Hepatocyte (in vitro differentiated cells): ENCODE results near the gene MSMB. TPM values are rescaled to one million over a fixed set of nuclear protein-coding genes. Genes with fewer than 3 reads are reported as not detected.

Source experiments
- DNase-seq: peaks from one replicate; pipeline ENCODE4 v3.0.0-alpha.2; 2016; ENCODE audit warnings: low spot score
- H2AFZ ChIP-seq: fragments of 200-600 bp; sonication (generic); 2 replicates; pipeline ENCODE4 v1.6.0; 2016; ENCODE audit warnings: antibody characterized with exemption, mild to moderate bottlenecking
- H3K27ac ChIP-seq: fragments of 200-600 bp; sonication (generic); 2 replicates; pipeline ENCODE4 v1.5.1; 2016; ENCODE audit warnings: mild to moderate bottlenecking
- H3K27me3 ChIP-seq: fragments of 200-600 bp; sonication (generic); 2 replicates; pipeline ENCODE4 v1.6.1; 2016
- H3K36me3 ChIP-seq: fragments of 200-600 bp; sonication (generic); replicated peaks from 2 replicates; pipeline ENCODE4 v1.5.1; 2016; ENCODE audit warnings: low read depth; ENCODE audit not compliant: insufficient read depth
- H3K4me1 ChIP-seq: fragments of 200-600 bp; sonication (generic); 2 replicates; pipeline ENCODE4 v1.5.1; 2016; ENCODE audit warnings: mild to moderate bottlenecking, moderate library complexity; ENCODE audit not compliant: insufficient read depth
- H3K4me2 ChIP-seq: fragments of 200-600 bp; sonication (generic); 2 replicates; pipeline ENCODE4 v1.6.0; 2016
- H3K4me3 ChIP-seq: fragments of 200-600 bp; sonication (generic); 2 replicates; pipeline ENCODE4 v1.5.1; 2016; ENCODE audit warnings: mild to moderate bottlenecking
- H3K79me2 ChIP-seq: fragments of 200-600 bp; sonication (generic); 2 replicates; pipeline ENCODE4 v1.6.0; 2017; ENCODE audit warnings: mild to moderate bottlenecking
- H3K9me2 ChIP-seq: fragments of 200-600 bp; sonication (generic); replicated peaks from 2 replicates; pipeline ENCODE4 v1.6.0; 2017; ENCODE audit warnings: mild to moderate bottlenecking; ENCODE audit not compliant: insufficient read depth
- H3K9me3 ChIP-seq: fragments of 200-600 bp; sonication (generic); 2 replicates; pipeline ENCODE4 v1.5.1; 2016; ENCODE audit warnings: low read depth, mild to moderate bottlenecking
- H4K20me1 ChIP-seq: fragments of 200-600 bp; sonication (generic); 2 replicates; pipeline ENCODE4 v1.6.0; 2016; ENCODE audit warnings: mild to moderate bottlenecking; ENCODE audit not compliant: insufficient read depth, poor library complexity, severe bottlenecking
- CTCF ChIP-seq: fragments of 200-600 bp; sonication (generic); IDR thresholded peaks from 2 replicates; pipeline ENCODE4 v1.5.1; 2016; ENCODE audit warnings: antibody characterized with exemption, mild to moderate bottlenecking; ENCODE audit not compliant: poor library complexity
- EZH2 ChIP-seq: fragments of 200-600 bp; sonication (generic); IDR thresholded peaks from 2 replicates; pipeline ENCODE4 v1.6.1; 2016; ENCODE audit warnings: antibody characterized with exemption, mild to moderate bottlenecking, borderline replicate concordance
- EZH2phosphoT487 ChIP-seq: fragments of 200-600 bp; sonication (generic); IDR thresholded peaks from one replicate; pipeline ENCODE4 v1.6.1; 2018; ENCODE audit warnings: antibody characterized with exemption, mild to moderate bottlenecking, low read depth, moderate library complexity; ENCODE audit not compliant: unreplicated experiment, severe bottlenecking
- WGBS: methylation state at CpG from one replicate; pipeline ENCODE4 v1.1.6; 2016; ENCODE audit warnings: low lambda C conversion rate; ENCODE audit errors: missing lambda C conversion rate; 5-methylcytosine and 5-hydroxymethylcytosine counted together
- polyA plus RNA-seq: library from polyadenylated mRNA; unstranded; fragments of >200 nt; fragmentation: Nextera tagmentation; extraction: Ambion mirVana; gene quantifications from 2 replicates; pipeline ENCODE4 v1.2.1, GENCODE V29; 2016
- total RNA-seq: library from RNA; depleted of rRNA; stranded (reverse); fragments of >200 nt; gene quantifications from 2 replicates; pipeline ENCODE4 v1.2.3, GENCODE V29; 2014

Gene MSMB
- total and polyA plus RNA-seq, 2 experiments from 2014 or later = 2.2 to 11.0 TPM

- Histone ChIP-seq H3K4me2 (no peak overlapping the region), H3K9me3 (no peaks in the 10 kb centered on the region), H3K9me2 (no peaks in the 10 kb centered on the region), H3K36me3 (no peaks in the 10 kb centered on the region), H4K20me1 (no peaks in the 10 kb centered on the region), H3K27me3 (no peaks in the 10 kb centered on the region), H3K79me2 (no peaks in the 10 kb centered on the region), H3K27ac (no peak overlapping the region), H3K4me1 (no peaks in the 10 kb centered on the region), H3K4me3 (no peak overlapping the region), H2AFZ (no peak overlapping the region)
- DNase-seq = no peak
- TF ChIP-seq EZH2 (no peak), EZH2phosphoT487 (no peak), CTCF (no peak)
- 63% methylated on average over 3 of the region's 3 CpGs for WGBS
Measured at GRCh38 chr10:46075869-46076268, 29.8 kb upstream of the MSMB start.

GRCh38 chr10:46074196-46074946 is 28.3 kb upstream of the MSMB start:
- no peak for DNase-seq
- H3K9me3 ChIP-seq = no peaks in the 10 kb centered on the region
- no peaks in the 10 kb centered on the region for H3K9me2 ChIP-seq
- H3K4me2 ChIP-seq = no peak overlapping the region
- 95% methylated on average over 4 of the region's 4 CpGs for WGBS
- no peaks in the 10 kb centered on the region for H4K20me1 ChIP-seq
- H3K27me3 ChIP-seq = no peaks in the 10 kb centered on the region
- no peaks in the 10 kb centered on the region for H3K4me1 ChIP-seq
- H2AFZ ChIP-seq = no peak overlapping the region
- TF ChIP-seq EZH2 (no peak), EZH2phosphoT487 (no peak), CTCF (no peak)
- H3K27ac ChIP-seq = no peak overlapping the region
- no peaks in the 10 kb centered on the region for H3K79me2 ChIP-seq
- H3K36me3 ChIP-seq = no peaks in the 10 kb centered on the region
- no peak overlapping the region for H3K4me3 ChIP-seq

GRCh38 chr10:46073564-46073963 is 27.5 kb upstream of the MSMB start:
- Histone ChIP-seq H3K79me2 (no peaks in the 10 kb centered on the region), H3K36me3 (no peaks in the 10 kb centered on the region), H3K4me2 (no peak overlapping the region), H4K20me1 (no peaks in the 10 kb centered on the region), H3K9me2 (no peaks in the 10 kb centered on the region), H3K27ac (no peak overlapping the region), H3K4me3 (no peak overlapping the region), H3K27me3 (no peaks in the 10 kb centered on the region), H3K9me3 (no peaks in the 10 kb centered on the region), H2AFZ (no peak overlapping the region), H3K4me1 (no peaks in the 10 kb centered on the region)
- 88% methylated on average over 1 of the region's 1 CpG for WGBS
- no peak for DNase-seq
- TF ChIP-seq CTCF = no peak

GRCh38 chr10:46070749-46071148 is 24.7 kb upstream of the MSMB start:
- no peaks in the 10 kb centered on the region for H3K4me1 ChIP-seq
- DNase-seq = no peak
- H3K4me2 ChIP-seq = no peak overlapping the region
- H3K9me2 ChIP-seq = no peaks in the 10 kb centered on the region
- H4K20me1 ChIP-seq = no peaks in the 10 kb centered on the region
- no peaks in the 10 kb centered on the region for H3K27me3 ChIP-seq
- no peak for TF ChIP-seq EZH2
- TF ChIP-seq CTCF = no peak
- no peak for TF ChIP-seq EZH2phosphoT487
- H3K27ac ChIP-seq = no peak overlapping the region
- 76% methylated on average over 6 of the region's 6 CpGs for WGBS
- H3K36me3 ChIP-seq = no peaks in the 10 kb centered on the region
- no peaks in the 10 kb centered on the region for H3K9me3 ChIP-seq
- H2AFZ ChIP-seq = no peak overlapping the region
- no peak overlapping the region for H3K4me3 ChIP-seq
- no peaks in the 10 kb centered on the region for H3K79me2 ChIP-seq
